ENCODE results near the gene TMEM98.

GRCh38 chr17:32907583-32907982 lies 20.4 kb upstream of the TMEM98 start:
- TF ChIP-seq MAX (IDR thresholded peaks at IDR 0.05) (no peak), EP300 (IDR thresholded peaks at IDR 0.05) (no peak), ESRRA (IDR thresholded peaks at IDR 0.05; ENCODE audit: borderline replicate concordance, low read length) (no peak), NR3C1 (IDR thresholded peaks at IDR 0.05) (no peak), PBX3 (IDR thresholded peaks at IDR 0.05) (no peak)
- TF ChIP-seq, protein P1, sequence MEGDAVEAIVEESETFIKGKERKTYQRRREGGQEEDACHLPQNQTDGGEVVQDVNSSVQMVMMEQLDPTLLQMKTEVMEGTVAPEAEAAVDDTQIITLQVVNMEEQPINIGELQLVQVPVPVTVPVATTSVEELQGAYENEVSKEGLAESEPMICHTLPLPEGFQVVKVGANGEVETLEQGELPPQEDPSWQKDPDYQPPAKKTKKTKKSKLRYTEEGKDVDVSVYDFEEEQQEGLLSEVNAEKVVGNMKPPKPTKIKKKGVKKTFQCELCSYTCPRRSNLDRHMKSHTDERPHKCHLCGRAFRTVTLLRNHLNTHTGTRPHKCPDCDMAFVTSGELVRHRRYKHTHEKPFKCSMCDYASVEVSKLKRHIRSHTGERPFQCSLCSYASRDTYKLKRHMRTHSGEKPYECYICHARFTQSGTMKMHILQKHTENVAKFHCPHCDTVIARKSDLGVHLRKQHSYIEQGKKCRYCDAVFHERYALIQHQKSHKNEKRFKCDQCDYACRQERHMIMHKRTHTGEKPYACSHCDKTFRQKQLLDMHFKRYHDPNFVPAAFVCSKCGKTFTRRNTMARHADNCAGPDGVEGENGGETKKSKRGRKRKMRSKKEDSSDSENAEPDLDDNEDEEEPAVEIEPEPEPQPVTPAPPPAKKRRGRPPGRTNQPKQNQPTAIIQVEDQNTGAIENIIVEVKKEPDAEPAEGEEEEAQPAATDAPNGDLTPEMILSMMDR (IDR thresholded peaks at IDR 0.05) = no peak
- TF ChIP-seq, protein P2, sequence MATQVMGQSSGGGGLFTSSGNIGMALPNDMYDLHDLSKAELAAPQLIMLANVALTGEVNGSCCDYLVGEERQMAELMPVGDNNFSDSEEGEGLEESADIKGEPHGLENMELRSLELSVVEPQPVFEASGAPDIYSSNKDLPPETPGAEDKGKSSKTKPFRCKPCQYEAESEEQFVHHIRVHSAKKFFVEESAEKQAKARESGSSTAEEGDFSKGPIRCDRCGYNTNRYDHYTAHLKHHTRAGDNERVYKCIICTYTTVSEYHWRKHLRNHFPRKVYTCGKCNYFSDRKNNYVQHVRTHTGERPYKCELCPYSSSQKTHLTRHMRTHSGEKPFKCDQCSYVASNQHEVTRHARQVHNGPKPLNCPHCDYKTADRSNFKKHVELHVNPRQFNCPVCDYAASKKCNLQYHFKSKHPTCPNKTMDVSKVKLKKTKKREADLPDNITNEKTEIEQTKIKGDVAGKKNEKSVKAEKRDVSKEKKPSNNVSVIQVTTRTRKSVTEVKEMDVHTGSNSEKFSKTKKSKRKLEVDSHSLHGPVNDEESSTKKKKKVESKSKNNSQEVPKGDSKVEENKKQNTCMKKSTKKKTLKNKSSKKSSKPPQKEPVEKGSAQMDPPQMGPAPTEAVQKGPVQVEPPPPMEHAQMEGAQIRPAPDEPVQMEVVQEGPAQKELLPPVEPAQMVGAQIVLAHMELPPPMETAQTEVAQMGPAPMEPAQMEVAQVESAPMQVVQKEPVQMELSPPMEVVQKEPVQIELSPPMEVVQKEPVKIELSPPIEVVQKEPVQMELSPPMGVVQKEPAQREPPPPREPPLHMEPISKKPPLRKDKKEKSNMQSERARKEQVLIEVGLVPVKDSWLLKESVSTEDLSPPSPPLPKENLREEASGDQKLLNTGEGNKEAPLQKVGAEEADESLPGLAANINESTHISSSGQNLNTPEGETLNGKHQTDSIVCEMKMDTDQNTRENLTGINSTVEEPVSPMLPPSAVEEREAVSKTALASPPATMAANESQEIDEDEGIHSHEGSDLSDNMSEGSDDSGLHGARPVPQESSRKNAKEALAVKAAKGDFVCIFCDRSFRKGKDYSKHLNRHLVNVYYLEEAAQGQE (IDR thresholded peaks at IDR 0.05) = no peak

Measured in A549 (cell line).